ENCODE results near the gene PRDM2. TPM values are rescaled to one million over a fixed set of nuclear protein-coding genes. Genes with fewer than 3 reads are reported as not detected.
A peak's percentile ranks its signal among the peaks of the same experiment; 100 is the strongest.

The PRDM2 gene
- total RNA-seq, 5 donors from 2014 or later (not counting 1 experiment from before 2014, with no cell fraction given): 93.3 to 162 (median 99.4) TPM

- Mint-ChIP-seq H3K27me3 (no peaks in the 10 kb centered on the region), H3K9me3 (no peaks in the 10 kb centered on the region), H3K4me3 (no peak overlapping the region), H3K36me3 (peaks cover 3% of the 10 kb centered on the region), H3K4me1 (peaks cover 31 to 34% (median 32%) of the 10 kb centered on the region in 3 donors), H3K27ac (peak overlapping the region in 1 of 2 donors; percentile 6)
- DNase-seq: no peak
- Histone ChIP-seq H3K27me3 (replicated peaks in 1 of 2; ENCODE audit: control insufficient read depth in 2 of 2, extremely low read depth in 1 of 2, insufficient read depth in 2 of 2, low read length in 1 of 2) (no peaks in the 10 kb centered on the region), H3K4me3 (ENCODE audit: control insufficient read depth in 1 of 2, extremely low read depth in 1 of 2, low read length in 1 of 2) (no peak overlapping the region), H3K4me1 (ENCODE audit: control insufficient read depth in 1 of 2, extremely low read depth in 1 of 2, insufficient read depth in 2 of 2, low read length in 2 of 2) (peaks cover 2 to 3% of the 10 kb centered on the region in 2 experiments), H3K9me3 (no peaks in the 10 kb centered on the region), H3K36me3 (ENCODE audit: control insufficient read depth in 2 of 2, extremely low read depth in 1 of 2, insufficient read depth in 1 of 2, low read length in 1 of 2) (peaks cover 3 to 7% of the 10 kb centered on the region in 2 donors), H3K27ac (ENCODE audit: low read length) (no peak overlapping the region)
- POLR2A ChIA-PET: interaction anchor here in 1 of 2 donors (0.6 kb wide), 1 partner anchor 71 kb away, joined by 7 read pairs; no protein-coding TSS in a partner anchor
- ATAC-seq (replicated peaks in 1 of 4): no peak
- CTCF ChIA-PET: no interaction called here
- 92% methylated on average over 17 of the region's 20 CpGs for WGBS (ENCODE audit: insufficient coverage)
Measured at GRCh38 chr1:13801655-13802486, 101.9 kb downstream of the PRDM2 start.

DNA sequence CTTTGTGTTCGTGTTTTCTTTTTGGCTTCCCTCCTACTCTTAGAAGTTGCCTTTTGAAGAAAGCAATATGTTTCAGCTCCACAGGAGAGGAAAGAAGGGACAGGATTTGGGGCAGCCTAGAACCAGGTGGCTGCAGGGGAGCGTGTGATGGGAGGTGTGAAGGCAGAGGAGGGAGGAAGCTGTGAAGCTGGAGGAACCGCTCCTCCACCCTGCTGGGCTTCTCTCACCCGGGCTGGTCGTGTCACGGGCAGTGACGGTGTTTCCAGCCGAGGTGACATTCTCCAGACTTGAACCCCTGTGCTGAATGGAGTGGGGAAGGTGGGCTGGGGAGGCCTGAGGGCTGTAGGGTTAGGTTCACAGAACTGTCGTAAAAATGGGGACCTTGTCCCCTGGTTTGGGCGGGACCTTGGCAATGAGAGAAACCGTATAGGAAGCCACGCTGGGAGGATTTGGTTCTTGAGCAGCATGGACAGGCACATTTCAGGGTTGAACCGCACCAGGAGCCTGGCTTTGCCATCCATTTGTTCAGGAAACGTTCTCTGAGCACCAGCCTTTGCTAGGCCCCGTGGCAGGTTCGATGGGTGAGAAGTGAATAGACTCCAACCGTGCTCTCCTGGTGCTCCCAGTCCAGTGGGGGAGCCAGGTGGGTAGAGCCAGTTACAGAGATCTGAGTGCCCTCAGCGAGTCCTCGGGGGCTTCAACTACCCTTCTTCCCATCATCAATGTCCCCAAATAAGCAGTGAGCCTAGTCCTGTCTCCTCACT is 103.0 kb downstream of the PRDM2 start:
- no peak for DNase-seq
- peaks cover 0 to 1% of the 10 kb centered on the region in 2 experiments for H3K4me1 ChIP-seq (ENCODE audit: control insufficient read depth in 1 of 2, extremely low read depth in 1 of 2, insufficient read depth in 2 of 2, low read length in 2 of 2)
- no peaks in the 10 kb centered on the region for H3K27me3 ChIP-seq (replicated peaks in 1 of 2; ENCODE audit: control insufficient read depth in 2 of 2, extremely low read depth in 1 of 2, insufficient read depth in 2 of 2, low read length in 1 of 2)
- H3K36me3 ChIP-seq (ENCODE audit: control insufficient read depth in 2 of 2, extremely low read depth in 1 of 2, insufficient read depth in 1 of 2, low read length in 1 of 2): peaks cover 2 to 7% of the 10 kb centered on the region in 2 donors
- H3K9me3 ChIP-seq: no peaks in the 10 kb centered on the region
- no peak for ATAC-seq (replicated peaks in 1 of 4)
- CTCF ChIA-PET: no interaction called here
- H3K4me1 Mint-ChIP-seq: peaks cover 27 to 29% (median 27%) of the 10 kb centered on the region in 3 donors
- H3K27ac ChIP-seq (ENCODE audit: low read length): no peak overlapping the region
- POLR2A ChIA-PET: no interaction called here
- WGBS (ENCODE audit: insufficient coverage): 97% methylated on average over 12 of the region's 19 CpGs
- H3K27ac Mint-ChIP-seq: peak overlapping the region in 1 of 2 donors; percentile 31
- H3K4me3 ChIP-seq (ENCODE audit: control insufficient read depth in 1 of 2, extremely low read depth in 1 of 2, low read length in 1 of 2): no peak overlapping the region
- peaks cover 3% of the 10 kb centered on the region for H3K36me3 Mint-ChIP-seq
- no peaks in the 10 kb centered on the region for H3K9me3 Mint-ChIP-seq
- no peak overlapping the region for H3K4me3 Mint-ChIP-seq
- no peaks in the 10 kb centered on the region for H3K27me3 Mint-ChIP-seq

DNA sequence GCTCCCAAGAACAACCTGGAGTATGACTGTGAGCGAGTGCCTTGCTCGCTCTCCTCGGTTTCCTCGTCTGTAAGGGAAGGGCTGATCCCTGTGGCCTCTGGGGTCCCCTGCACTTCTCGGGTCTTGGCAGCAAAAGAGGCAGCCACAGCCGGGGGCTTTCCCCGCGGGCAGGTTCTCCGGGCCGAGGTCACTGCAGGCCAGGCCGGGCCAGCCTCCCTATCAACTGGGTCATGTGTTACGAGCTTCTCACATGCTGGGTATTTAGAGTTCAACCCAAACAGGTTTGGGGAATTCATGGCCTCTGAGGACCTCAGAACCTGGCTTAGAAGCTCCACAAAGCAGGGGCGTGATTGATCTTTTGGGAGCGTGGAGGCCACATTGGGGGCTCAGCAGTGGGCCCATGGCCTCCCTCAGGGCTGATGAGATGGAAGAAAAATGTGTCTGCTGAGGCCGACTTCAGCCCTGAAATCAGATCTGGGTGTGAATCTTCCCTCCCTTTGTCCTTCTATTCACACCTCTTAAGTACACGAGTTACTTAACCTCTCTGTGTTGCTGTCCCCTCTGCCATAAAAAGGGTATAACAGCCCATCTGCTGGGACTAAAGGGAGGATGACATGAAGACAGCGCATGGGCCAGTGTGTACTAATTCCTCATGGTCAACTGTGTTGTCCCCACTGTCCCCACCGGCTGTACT is 103.7 kb downstream of the PRDM2 start:
- H3K4me1 ChIP-seq (ENCODE audit: control insufficient read depth in 1 of 2, extremely low read depth in 1 of 2, insufficient read depth in 2 of 2, low read length in 2 of 2): no peaks in the 10 kb centered on the region
- Mint-ChIP-seq H3K4me3 (no peak overlapping the region), H3K36me3 (peaks cover 8% of the 10 kb centered on the region), H3K9me3 (no peaks in the 10 kb centered on the region), H3K27me3 (no peaks in the 10 kb centered on the region), H3K27ac (peak overlapping the region in 1 of 2 donors; percentile 16), H3K4me1 (peaks cover 28 to 30% (median 29%) of the 10 kb centered on the region in 3 donors)
- 92% methylated on average over 14 of the region's 18 CpGs for WGBS (ENCODE audit: insufficient coverage)
- H3K36me3 ChIP-seq (ENCODE audit: control insufficient read depth in 2 of 2, extremely low read depth in 1 of 2, insufficient read depth in 1 of 2, low read length in 1 of 2): peaks cover 0 to 7% of the 10 kb centered on the region in 2 donors
- ChIA-PET POLR2A (no interaction called here), CTCF (no interaction called here)
- H3K27me3 ChIP-seq (replicated peaks in 1 of 2; ENCODE audit: control insufficient read depth in 2 of 2, extremely low read depth in 1 of 2, insufficient read depth in 2 of 2, low read length in 1 of 2): no peaks in the 10 kb centered on the region
- no peaks in the 10 kb centered on the region for H3K9me3 ChIP-seq
- no peak overlapping the region for H3K27ac ChIP-seq (ENCODE audit: low read length)
- H3K4me3 ChIP-seq (ENCODE audit: control insufficient read depth in 1 of 2, extremely low read depth in 1 of 2, low read length in 1 of 2): no peak overlapping the region
- ATAC-seq (replicated peaks in 1 of 4): no peak
- DNase-seq: no peak

- Histone ChIP-seq H3K36me3 (ENCODE audit: control insufficient read depth in 2 of 2, extremely low read depth in 1 of 2, insufficient read depth in 1 of 2, low read length in 1 of 2) (peaks cover 0 to 7% of the 10 kb centered on the region in 2 donors), H3K4me3 (ENCODE audit: control insufficient read depth in 1 of 2, extremely low read depth in 1 of 2, low read length in 1 of 2) (no peak overlapping the region), H3K9me3 (no peaks in the 10 kb centered on the region), H3K27ac (ENCODE audit: low read length) (no peak overlapping the region), H3K27me3 (replicated peaks in 1 of 2; ENCODE audit: control insufficient read depth in 2 of 2, extremely low read depth in 1 of 2, insufficient read depth in 2 of 2, low read length in 1 of 2) (no peaks in the 10 kb centered on the region), H3K4me1 (ENCODE audit: control insufficient read depth in 1 of 2, extremely low read depth in 1 of 2, insufficient read depth in 2 of 2, low read length in 2 of 2) (no peaks in the 10 kb centered on the region)
- Mint-ChIP-seq H3K4me3 (no peak overlapping the region), H3K36me3 (peaks cover 13% of the 10 kb centered on the region), H3K27ac (peak overlapping the region in 1 of 2 donors; percentile 16), H3K27me3 (no peaks in the 10 kb centered on the region), H3K4me1 (peaks cover 32 to 35% (median 33%) of the 10 kb centered on the region in 3 donors), H3K9me3 (no peaks in the 10 kb centered on the region)
- 100% methylated on average over 3 of the region's 11 CpGs for WGBS (ENCODE audit: insufficient coverage)
- POLR2A ChIA-PET: no interaction called here
- ATAC-seq (replicated peaks in 1 of 4): no peak
- no peak for DNase-seq
- CTCF ChIA-PET: no interaction called here
Measured at GRCh38 chr1:13804240-13804633, 104.2 kb downstream of the PRDM2 start.

- 75% methylated on average over 4 of the region's 5 CpGs for WGBS (ENCODE audit: insufficient coverage)
- no peak overlapping the region for H3K27ac ChIP-seq (ENCODE audit: low read length)
- no peaks in the 10 kb centered on the region for H3K9me3 ChIP-seq
- H3K4me1 ChIP-seq (ENCODE audit: control insufficient read depth in 1 of 2, extremely low read depth in 1 of 2, insufficient read depth in 2 of 2, low read length in 2 of 2): peaks cover 0 to 4% of the 10 kb centered on the region in 2 experiments
- no peak overlapping the region for H3K4me3 ChIP-seq (ENCODE audit: control insufficient read depth in 1 of 2, extremely low read depth in 1 of 2, low read length in 1 of 2)
- DNase-seq (no peak), ATAC-seq (replicated peaks in 1 of 4) (no peak)
- Mint-ChIP-seq H3K27ac (no peak overlapping the region), H3K27me3 (no peaks in the 10 kb centered on the region), H3K4me3 (no peak overlapping the region), H3K9me3 (no peaks in the 10 kb centered on the region), H3K36me3 (peaks cover 18% of the 10 kb centered on the region), H3K4me1 (peaks cover 27 to 33% (median 33%) of the 10 kb centered on the region in 3 donors)
- H3K36me3 ChIP-seq (ENCODE audit: control insufficient read depth in 2 of 2, extremely low read depth in 1 of 2, insufficient read depth in 1 of 2, low read length in 1 of 2): peaks cover 0 to 7% of the 10 kb centered on the region in 2 donors
- no peaks in the 10 kb centered on the region for H3K27me3 ChIP-seq (replicated peaks in 1 of 2; ENCODE audit: control insufficient read depth in 2 of 2, extremely low read depth in 1 of 2, insufficient read depth in 2 of 2, low read length in 1 of 2)
- POLR2A ChIA-PET: no interaction called here
- CTCF ChIA-PET: no interaction called here
Measured at GRCh38 chr1:13805431-13805830, 105.4 kb downstream of the PRDM2 start.

- Histone ChIP-seq H3K27me3 (replicated peaks in 1 of 2; ENCODE audit: control insufficient read depth in 2 of 2, extremely low read depth in 1 of 2, insufficient read depth in 2 of 2, low read length in 1 of 2) (no peaks in the 10 kb centered on the region), H3K9me3 (no peaks in the 10 kb centered on the region), H3K27ac (ENCODE audit: low read length) (no peak overlapping the region), H3K4me1 (ENCODE audit: control insufficient read depth in 1 of 2, extremely low read depth in 1 of 2, insufficient read depth in 2 of 2, low read length in 2 of 2) (peaks cover 0 to 5% of the 10 kb centered on the region in 2 experiments), H3K36me3 (ENCODE audit: control insufficient read depth in 2 of 2, extremely low read depth in 1 of 2, insufficient read depth in 1 of 2, low read length in 1 of 2) (peaks cover 0 to 7% of the 10 kb centered on the region in 2 donors), H3K4me3 (ENCODE audit: control insufficient read depth in 1 of 2, extremely low read depth in 1 of 2, low read length in 1 of 2) (no peak overlapping the region)
- Mint-ChIP-seq H3K9me3 (no peaks in the 10 kb centered on the region), H3K36me3 (peaks cover 18% of the 10 kb centered on the region), H3K4me3 (no peak overlapping the region), H3K27ac (no peak overlapping the region), H3K4me1 (peaks cover 27 to 34% (median 34%) of the 10 kb centered on the region in 3 donors), H3K27me3 (no peaks in the 10 kb centered on the region)
- WGBS (ENCODE audit: insufficient coverage): 95% methylated on average over 11 of the region's 13 CpGs
- CTCF ChIA-PET: no interaction called here
- ATAC-seq (replicated peaks in 1 of 4): no peak
- DNase-seq: no peak
- POLR2A ChIA-PET: no interaction called here
Measured at GRCh38 chr1:13806108-13806507, 106.1 kb downstream of the PRDM2 start.
